ENCODE results near the gene EIF2AK2.

The EIF2AK2 gene

DNA sequence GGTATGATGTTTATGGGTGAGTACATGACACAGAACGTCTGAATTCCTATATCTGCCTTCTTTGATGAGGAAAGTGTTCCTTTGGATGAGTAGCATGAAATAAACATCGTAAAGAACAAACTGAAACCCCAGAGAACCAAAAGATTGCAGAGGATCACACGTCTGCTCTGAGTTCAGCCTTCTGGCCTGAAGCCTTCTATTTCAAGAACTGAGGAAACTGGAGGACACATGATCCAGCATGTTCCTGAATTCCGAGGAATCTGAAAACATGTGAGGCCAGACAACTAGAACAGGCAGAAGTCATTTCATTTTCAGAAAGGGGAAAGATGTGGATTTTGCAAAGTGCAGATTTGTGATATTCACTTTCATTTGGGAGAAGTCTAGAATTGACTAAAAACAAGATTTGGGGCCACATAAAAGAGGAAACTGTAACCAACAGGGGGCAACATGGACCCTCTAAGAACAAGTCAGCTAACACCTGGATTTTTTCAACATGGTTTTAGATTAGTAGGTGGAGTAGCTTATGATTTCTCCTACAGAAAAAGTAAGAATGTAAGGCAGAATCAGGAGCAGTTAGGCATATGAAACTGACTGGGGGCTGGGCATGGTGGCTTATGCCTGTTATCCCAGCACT is 23.3 kb upstream of the EIF2AK2 start:
- intact Hi-C loops (cut with DNase I) = no loop called here

DNA sequence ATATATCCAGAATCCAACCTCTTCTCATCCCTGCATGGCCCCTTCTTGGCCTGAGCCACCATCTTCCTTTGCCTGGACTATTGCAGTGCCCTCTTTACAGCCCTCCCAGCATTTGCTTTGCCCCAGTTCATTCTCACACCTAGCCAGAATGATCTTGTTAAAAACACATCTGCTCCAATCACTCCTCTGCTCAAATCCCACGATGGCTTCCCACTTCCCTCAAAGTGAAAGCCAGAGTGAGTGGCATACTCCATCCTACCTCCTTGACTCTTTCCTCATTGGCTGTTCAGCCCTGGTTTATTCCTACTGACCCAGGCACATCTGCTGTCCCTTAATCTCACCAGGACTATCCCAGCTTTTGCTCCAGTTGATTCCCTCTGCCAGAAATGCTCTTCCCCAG is 17.0 kb upstream of the EIF2AK2 start:
- intact Hi-C loops (cut with DNase I) = no loop called here
- DNase-seq = no peak

More for the DNA sequence above, 23.3 kb upstream of the EIF2AK2 start:
- no peak for DNase-seq

DNA sequence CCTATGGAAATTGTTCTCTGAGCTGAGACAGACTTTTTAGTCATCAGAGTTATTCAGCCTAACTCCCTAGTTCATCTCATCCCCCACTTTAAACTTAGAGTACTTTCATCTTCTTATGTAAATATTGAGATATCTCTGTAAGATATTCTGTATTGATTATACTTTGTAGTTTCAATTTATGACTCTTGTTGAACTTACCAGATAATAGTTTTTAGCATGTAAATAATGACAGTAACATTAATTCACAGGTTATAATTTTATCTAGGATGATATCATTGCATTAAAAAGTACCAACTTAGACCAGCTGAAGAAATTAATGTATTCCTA is 14.8 kb upstream of the EIF2AK2 start:
- intact Hi-C loops (cut with DNase I) = no loop called here
- no peak for DNase-seq

DNA sequence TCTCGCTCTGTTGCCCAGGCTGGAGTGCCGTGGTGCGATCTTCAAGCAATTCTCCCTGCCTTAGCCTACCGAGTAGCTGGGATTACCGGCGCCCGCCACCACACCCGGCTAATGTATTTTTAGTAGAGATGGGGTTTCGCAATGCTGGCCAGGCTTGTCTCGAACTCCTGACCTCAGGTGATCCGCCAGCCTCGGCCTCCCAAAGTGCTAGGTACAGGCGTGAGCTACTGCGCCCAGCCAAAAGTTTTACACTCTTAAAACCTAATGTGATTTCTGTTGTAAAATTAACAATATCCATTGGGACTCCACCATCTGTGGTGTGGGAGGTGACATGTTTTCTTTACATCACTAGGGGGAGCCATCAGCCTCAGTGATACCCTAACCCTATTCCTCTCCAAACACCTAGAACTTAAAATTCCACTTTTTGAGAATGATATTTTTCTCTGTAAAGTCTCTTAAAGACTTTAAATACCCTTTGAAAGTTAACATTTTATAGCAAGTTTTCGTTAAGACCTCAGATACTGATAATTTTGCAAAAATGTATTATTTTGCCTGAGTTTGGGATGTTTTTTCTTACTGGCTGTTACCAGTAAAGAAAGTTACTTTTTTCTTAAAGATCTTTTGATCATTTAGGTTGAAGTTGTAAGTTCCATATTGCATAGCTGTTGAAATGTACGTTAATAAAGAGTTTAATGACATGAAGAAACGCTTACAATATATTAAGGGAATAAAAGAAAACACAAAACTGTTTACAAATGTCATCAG is 11.6 kb upstream of the EIF2AK2 start:
- peak in 2 of 10 donors; percentile 3 to 43 for DNase-seq
- intact Hi-C loops (cut with DNase I) = no loop called here

DNA sequence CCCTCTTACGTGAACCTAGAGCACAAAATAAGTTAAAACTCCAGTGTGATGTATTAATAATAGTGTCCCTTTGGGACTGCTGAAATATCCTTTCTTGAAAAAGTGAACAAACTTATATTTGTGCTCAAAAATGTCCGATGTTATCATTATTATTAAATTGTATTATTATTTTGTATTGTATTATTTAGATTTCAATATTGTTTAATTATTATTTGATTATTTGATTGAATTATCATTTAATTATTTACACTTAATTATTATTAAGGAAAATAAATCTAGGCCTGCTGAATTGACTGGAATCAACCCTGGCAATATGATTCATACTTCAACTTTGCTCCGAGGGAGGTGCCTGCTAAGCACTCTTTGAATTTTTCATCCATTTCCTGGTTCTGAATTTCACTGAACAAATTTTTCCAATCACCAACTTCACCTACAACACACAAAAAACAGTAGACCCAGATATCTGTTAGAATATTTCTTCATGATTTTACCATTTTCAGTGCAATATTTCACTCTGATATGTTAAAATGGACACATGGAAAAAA is 10.9 kb upstream of the EIF2AK2 start:
- intact Hi-C loops (cut with DNase I) = no loop called here
- no peak for DNase-seq

DNA sequence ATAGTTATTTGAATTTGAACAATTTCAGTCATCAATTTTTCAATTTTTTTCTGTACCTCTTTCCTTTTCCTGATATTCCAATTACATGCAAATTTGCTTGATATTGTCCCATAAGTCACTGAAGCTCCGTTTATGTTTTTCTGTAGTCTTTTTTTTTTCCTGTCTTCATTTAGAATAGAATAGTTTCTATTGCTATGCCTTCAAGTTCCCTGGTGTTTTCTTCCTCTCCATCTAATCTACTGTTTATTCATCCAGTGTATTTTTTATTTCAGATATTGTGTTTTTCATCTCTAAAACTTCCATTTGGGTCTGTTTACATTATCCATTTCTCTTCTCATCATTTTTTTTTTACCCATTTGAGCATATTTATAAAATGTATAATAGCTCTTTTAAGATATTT is 8.0 kb upstream of the EIF2AK2 start:
- intact Hi-C loops (cut with DNase I) = loop anchor here (5.0 kb wide), 1 partner anchor 158 kb away; the partner anchor contains the start of gene PRKD3
- DNase-seq = no peak

DNA sequence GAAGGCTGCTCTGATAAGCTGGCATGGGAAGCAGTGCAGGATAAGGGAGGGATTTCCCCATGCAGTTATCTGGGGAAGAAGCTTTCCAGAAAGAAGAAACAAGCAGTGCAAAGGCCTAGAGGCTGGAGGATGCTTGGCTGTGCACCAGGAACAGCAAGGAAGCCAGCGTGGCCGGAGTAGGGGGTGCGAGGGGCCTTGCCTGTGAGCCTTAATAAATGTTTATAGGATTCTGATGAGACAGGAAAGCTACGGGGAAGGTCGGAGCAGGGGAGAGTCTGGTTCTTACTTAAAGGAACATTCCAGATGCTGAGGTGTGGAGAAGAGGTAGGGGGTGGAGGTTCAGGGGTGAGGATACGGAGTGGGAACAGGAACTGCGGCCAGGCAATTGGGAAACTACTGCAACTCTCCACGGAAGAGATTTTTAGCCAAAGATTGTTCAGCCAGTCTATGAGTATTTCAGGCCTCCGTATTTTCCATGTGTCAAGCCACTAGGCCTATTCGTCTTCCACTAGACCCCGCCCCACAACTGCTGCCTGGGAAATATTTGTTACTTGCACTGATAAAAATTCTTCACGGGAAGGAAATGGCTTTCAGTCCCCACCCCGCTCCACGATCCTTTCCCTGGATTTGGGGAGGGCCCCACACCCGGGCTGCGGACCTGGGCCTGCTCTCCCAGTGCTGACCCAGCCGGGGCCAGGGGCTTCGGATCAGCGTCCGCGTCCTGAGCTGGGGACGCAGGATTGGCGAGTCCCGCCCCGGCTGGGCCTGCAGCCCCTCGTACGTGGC is 516 bp downstream of the EIF2AK2 start:
- peak in 7 of 10 donors; percentile 25 to 90 (median 29) for DNase-seq
- intact Hi-C loops (cut with DNase I) = no loop called here

DNA sequence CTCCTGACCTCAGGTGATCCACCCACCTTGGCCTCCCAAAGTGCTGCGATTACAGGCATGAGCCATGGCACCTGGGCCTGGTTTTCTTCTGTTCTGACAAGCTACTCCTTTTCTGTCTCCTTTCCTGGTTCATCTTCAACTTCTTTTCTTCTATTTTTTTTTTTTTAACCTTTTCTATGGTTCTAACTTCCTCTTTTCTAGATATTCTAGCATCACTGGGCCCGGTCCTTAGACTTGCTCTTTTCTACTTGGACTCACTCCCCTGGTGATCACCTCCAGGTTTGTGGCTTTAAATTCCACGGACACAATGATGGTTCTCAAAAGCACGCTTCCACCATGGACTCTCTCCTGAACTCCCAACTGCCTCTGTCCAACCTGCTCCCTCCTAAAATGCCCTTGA is 2.0 kb downstream of the EIF2AK2 start:
- intact Hi-C loops (cut with DNase I) = no loop called here
- DNase-seq = no peak

DNA sequence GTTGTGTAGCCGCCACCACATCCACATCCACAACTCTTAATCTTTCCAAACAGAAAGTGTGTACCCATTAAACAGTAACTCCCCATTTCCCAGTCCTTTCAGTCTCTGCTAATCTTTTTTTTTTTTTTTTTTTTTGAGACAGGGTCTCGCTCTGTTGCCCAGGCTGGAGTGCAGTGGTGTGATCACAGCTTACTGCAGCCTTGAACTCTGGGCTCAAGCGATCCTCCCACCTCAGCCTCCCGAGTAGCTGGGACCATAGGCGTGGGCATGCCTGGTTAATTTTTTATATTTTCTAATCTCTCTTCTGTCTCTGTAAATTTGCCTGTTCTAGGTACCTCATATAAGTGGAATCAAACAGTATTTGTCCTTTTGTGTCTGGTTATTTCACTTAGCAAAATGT is 3.6 kb downstream of the EIF2AK2 start:
- no peak for DNase-seq
- intact Hi-C loops (cut with DNase I) = no loop called here

DNA sequence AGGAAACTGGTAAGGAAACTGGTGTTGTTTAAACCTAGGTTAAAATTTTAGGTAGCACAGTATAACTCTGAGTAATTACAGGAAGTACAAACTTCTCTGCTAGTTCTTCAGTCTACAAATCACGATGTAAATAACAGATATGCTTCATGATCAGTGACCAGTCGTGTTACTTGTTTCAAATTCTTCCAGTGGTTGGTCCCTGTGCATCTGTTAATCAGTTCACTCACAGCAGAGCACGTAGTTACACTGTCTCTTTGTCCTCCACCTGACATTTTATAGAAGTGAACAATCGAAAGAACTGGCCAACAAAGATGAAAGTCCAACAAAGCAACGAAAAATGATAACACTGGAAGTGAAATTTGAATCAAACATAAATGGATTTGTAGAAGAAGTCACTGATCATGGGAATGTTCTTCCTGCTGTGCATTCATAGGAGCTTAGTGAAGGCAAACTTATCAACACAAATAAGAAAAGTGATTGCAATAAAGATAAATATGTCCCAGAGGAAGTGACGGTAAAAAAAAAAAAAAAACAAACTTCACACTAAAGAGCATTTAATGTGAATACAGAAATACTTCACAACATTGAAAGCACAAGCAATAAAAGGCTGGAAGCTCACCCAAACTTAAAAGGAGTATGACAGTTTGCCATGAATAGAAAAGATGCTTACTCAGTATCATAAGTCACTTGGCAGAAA is 7.0 kb downstream of the EIF2AK2 start:
- no peak for DNase-seq
- intact Hi-C loops (cut with DNase I) = no loop called here

DNA sequence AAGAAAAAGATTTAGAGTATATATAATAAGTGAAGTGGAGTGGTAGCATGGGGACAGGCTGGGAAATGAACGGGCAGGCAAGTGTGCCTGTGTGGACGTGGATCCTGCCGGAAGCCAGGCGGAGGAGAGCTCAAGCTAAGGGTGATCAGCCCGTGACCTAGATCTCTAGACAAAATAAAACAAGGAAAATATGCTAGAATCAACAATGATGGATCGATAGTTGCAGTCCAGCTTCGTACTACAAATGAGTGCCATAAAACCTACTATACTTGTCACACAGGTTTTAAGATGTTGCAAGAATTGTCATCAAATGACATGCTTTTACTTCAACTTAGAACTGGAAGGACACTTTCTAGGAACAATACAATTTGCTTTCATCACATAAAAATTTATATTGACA is 8.5 kb downstream of the EIF2AK2 start:
- intact Hi-C loops (cut with DNase I) = no loop called here

DNA sequence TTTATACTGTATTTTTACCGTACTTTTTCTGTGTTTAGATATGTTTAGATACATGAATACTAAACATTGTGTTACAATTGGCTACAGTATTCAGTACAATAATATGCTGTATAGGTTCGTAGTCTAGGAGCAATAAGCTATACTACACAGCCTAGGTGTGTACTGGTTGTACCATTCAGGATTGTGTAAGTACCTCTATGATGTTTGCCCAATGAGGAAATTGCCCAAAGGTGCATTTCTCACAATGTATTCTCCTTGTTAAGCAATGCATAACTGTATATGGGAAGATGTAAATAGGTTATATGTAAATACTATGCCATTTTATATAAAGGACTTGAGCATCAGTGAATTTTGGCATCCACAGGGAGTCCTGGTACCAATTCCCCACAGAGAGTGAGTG is 10.7 kb downstream of the EIF2AK2 start:
- DNase-seq = no peak
- intact Hi-C loops (cut with DNase I) = no loop called here

More for the DNA sequence above, 8.5 kb downstream of the EIF2AK2 start:
- DNase-seq = no peak

DNA sequence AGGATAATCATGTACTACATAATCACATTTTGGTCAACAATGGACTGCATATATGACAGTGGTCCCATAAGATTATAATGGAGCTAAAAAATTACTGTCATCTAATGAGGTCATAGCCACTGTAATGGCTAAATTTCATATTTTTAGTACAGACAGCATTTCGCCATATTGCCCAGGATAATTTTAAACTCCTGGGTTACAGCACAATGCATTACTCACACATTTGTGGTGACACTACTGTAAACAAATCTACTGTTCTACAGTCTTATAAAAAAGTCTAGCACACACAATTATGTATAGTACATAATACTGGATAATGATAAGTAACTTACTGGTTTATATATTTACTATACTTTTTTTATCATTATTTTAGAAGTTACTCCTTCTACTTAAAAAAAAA is 12.8 kb downstream of the EIF2AK2 start:
- DNase-seq = no peak
- intact Hi-C loops (cut with DNase I) = no loop called here

DNA sequence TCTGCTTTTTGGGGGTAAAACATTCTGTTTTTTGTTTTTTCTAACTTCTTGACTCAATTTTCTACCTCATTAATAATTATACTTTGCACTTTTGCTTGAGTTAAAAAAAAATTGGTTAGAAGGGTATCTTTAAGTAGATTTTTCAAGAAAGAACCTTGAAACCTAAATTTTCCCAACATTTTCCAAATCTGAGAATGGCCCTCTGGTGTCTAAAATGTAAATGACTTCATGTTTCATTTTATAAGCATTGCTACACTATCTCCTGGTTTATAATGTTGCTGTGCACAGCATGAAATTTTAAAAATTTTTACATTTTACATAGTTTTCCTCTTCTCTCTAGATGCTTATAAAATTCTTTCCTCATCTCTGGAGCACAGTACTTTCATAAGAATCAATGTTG is 14.2 kb downstream of the EIF2AK2 start:
- intact Hi-C loops (cut with DNase I) = no loop called here
- no peak for DNase-seq

DNA sequence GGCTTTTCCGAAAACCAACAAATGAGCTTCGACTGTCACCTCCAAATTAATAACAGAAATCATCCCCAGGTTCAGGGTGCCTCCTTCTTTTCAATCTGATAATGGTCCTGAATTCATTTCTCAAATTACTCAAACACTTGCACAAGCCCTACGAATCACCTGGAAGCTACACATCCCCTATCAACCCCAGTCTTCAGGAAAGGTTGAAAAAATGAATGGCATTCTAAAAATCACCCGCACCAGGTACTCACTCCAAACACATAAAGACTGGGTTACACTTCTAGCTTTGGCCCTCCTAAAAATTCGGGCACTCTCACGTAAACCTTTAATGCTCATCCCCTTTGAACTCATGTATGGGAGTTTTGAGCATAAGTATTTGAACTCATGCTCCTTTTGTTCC is 23.9 kb downstream of the EIF2AK2 start:
- DNase-seq = no peak
- intact Hi-C loops (cut with DNase I) = no loop called here

DNA sequence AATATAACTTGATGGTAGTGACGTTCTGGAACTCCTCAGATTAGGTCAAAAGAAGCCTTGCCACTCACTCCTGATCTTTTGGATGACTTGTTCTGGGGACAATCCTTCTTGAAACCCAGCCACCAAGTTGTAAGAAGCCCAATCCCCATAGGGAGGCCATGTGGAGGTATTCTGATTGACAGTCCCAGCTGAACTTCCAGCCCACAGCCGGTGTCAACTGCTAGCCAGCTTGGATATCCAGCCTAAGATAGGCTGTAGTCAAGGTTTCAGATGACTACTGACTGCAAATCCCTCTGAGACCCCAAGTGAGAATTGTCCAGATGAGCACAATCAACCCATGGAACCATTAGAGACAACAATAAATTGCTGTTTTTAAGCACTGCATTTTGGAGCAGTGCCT is 31.4 kb downstream of the EIF2AK2 start:
- intact Hi-C loops (cut with DNase I) = no loop called here
- no peak for DNase-seq

DNA sequence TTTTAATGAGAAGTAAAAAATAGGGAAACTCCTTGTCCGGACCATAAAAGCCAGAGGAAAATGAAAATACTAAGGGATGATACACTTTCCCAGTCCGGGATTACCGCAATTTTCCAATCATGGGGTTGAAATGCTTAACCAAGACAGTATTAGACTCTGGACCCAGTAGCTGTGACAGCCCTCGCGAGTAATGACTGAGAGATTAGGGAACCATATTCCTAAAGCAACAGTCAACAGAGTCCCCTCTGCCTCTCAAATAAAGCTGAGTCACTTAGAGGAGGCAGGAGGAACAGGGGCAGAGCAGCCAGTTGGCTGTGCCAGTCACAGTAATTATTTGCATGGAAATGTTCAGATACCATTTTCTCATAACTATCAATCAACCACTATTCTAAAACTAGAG is 37.6 kb downstream of the EIF2AK2 start:
- no peak for DNase-seq
- intact Hi-C loops (cut with DNase I) = no loop called here

DNA sequence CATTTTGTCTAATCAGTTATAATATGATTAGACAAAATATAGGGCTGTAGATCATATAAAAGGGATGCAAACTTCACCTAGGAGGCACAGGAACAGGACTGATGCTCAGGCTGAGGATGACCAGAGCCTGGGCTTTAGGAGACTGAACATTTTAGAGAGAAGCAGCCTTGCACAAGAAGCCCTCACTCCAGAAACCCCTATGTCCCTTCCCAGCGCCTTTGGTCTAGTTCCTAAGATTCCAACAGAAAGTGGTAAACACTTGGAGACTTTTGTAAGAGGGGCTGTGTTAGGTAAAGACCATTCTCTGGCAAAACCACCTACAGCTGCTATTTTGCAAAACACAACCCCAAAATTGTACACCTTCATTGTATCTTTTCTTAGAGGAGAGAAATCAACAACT is 39.2 kb downstream of the EIF2AK2 start:
- DNase-seq = no peak
- intact Hi-C loops (cut with DNase I) = no loop called here

DNA sequence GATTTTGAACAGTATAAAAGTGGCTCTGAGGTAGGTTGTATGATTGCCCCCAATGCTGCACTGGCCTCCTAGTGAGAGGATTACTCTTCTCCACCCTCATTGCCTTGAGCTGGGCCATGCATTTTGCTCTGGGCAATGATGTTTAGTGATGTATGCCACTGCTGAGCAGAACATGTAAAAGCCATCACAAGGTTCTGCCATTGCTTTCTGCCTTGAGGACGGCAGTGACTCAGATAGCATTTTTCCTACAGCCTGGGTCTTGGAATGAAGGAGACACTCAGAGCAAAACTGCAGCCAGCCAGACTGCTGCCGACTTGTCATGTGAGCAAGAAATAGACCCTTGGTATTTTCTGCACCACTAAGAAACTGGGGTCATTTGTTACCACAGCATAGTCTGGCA is 44.8 kb downstream of the EIF2AK2 start:
- intact Hi-C loops (cut with DNase I) = no loop called here
- DNase-seq = no peak

DNA sequence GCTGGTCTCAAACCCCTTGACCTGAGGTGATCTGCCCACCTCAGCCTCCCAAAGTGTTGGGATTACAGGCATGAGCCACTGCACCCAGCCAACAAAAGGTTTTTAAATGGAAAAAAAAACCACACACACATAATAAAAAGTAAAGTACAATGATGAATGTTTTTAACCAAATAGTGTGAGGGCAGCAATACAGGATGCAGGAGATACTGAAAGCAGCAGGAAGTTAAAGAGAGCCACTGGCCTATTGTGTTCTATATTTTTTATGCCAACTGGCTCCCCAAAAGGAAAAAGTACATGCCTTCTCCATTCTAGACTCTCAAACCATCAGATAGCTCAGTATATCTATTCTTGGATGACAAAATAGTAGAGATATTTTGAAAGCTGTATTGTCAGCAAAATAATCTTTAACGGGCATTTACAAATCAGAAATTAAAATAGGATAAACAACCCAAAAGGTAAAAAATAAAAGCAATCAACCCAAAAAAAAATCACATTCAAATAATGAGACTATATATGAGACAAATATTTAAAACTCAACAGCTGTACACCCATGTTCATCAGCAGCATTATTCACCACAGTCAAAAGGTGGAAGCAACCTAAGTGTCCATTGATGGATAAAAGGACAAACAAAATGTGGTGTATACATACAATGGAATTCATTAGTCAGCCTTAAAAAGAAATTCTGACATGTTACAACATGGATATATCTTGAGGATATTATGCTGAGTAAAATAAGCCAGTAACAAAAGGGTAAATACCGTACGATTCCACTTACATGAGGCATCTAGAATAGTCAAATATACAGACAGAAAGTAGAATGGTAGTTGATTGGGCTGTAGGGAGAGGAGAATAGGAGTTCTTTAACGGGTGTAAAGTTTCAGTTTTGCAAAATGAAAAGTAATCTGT is 46.2 kb downstream of the EIF2AK2 start:
- intact Hi-C loops (cut with DNase I) = no loop called here
- no peak for DNase-seq
